ENCODE results near the gene CUL1.

The CUL1 gene

DNA sequence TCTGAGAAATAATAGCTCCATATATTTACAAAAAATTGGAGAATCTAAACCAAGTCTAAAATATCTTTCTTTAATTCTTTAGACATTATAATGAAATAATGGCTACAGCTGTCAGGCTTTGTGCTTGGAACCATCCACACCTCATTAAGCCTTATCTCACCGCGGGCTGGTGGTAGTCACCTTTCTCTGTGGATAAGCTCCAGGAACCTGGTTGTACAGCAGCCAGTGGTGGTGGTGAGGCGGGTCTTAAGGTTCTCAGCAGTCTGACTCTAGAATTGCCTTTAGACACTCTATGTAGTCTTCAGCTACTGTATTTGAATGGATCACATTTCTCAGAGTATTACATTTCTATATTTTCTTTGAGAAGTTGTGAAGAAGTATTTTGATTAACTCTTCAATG lies 34.2 kb downstream of the CUL1 start:
- Histone ChIP-seq H3K4me3 (ENCODE audit: low read depth, low read length) (no peak overlapping the region), H3K36me3 (ENCODE audit: control insufficient read depth, insufficient read depth, low read length) (peaks cover 75% of the 10 kb centered on the region), H3K9ac (ENCODE audit: low read depth, low read length) (no peak overlapping the region), H3K27ac (ENCODE audit: low read depth, low read length) (no peak overlapping the region), H3K27me3 (ENCODE audit: control insufficient read depth, insufficient read depth, low read length) (no peaks in the 10 kb centered on the region), H3K9me3 (ENCODE audit: control insufficient read depth, insufficient read depth, low read length) (no peaks in the 10 kb centered on the region), H3K4me1 (ENCODE audit: control insufficient read depth, insufficient read depth, low read length) (peaks cover under 1% of the 10 kb centered on the region; the same call in 1 of the 2 replicates)

DNA sequence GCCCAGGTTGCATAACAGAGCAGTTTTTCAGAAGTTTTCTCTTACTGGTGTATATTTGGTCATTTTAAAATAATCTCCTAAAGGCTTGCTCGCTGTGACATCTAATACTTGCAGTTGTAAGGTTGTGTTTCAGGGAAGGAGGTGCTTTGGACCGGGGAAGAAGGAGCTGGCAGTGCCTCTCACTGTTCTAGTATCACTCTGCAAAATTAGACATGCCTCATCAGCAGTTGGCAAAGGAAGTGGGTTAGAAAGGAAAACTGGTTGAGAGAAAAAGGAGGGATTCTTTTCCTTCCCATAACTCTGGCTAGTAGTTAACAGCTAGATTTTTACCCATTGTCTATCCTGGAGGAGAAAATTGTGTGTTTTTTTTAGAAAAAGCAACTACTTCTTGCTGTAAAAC lies 34.8 kb downstream of the CUL1 start:
- Histone ChIP-seq H3K9ac (ENCODE audit: low read depth, low read length) (no peak overlapping the region), H3K36me3 (ENCODE audit: control insufficient read depth, insufficient read depth, low read length) (peaks cover 81% of the 10 kb centered on the region), H3K27ac (ENCODE audit: low read depth, low read length) (no peak overlapping the region), H3K4me3 (ENCODE audit: low read depth, low read length) (no peak overlapping the region), H3K4me1 (ENCODE audit: control insufficient read depth, insufficient read depth, low read length) (no peaks in the 10 kb centered on the region), H3K27me3 (ENCODE audit: control insufficient read depth, insufficient read depth, low read length) (no peaks in the 10 kb centered on the region), H3K9me3 (ENCODE audit: control insufficient read depth, insufficient read depth, low read length) (no peaks in the 10 kb centered on the region)

DNA sequence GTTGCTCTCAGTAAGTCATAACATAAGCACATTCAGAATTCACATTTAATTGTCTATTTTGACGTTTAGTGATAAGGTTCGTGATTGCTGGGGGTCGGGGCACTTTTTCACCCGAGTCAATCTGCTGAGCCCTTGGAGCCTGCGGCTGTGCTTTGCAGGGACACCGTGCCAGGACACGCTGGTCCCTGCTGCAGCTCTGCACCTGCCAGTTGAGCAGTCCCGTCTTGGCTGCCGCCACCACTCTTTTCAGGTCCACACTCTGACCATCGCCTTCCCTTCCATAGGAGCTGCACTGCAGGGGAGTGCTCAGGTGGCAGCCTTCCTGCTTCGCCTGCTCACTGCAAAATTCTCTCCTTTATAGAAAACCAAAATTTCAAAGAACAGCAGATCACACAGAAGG lies 36.4 kb downstream of the CUL1 start:
- Histone ChIP-seq H3K4me1 (ENCODE audit: control insufficient read depth, insufficient read depth, low read length) (no peaks in the 10 kb centered on the region), H3K9ac (ENCODE audit: low read depth, low read length) (no peak overlapping the region), H3K27me3 (ENCODE audit: control insufficient read depth, insufficient read depth, low read length) (no peaks in the 10 kb centered on the region), H3K36me3 (ENCODE audit: control insufficient read depth, insufficient read depth, low read length) (peaks cover 95% of the 10 kb centered on the region), H3K9me3 (ENCODE audit: control insufficient read depth, insufficient read depth, low read length) (no peaks in the 10 kb centered on the region), H3K4me3 (ENCODE audit: low read depth, low read length) (no peak overlapping the region), H3K27ac (ENCODE audit: low read depth, low read length) (no peak overlapping the region)

DNA sequence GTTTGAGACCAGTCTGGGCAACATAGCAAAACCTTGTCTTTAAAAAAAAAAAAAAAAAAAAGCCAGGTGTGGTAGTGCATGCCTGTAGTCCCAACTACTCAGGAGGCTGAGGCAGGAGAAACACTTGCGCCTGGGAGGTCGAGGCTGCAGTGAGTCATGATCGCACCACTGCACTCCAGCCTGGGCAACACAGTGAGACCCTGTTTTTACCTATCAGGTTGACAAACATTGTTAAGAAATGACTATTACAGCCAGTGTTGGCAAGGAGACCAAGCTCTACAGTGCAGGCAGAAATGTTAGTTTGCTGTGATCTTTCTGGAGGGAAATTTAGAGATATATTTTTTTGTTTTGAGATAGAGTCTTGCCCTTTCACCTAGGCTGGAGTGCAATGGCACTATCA lies 37.3 kb downstream of the CUL1 start:
- H3K36me3 ChIP-seq (ENCODE audit: control insufficient read depth, insufficient read depth, low read length), result peaks cover 95% of the 10 kb centered on the region
- no peaks in the 10 kb centered on the region for H3K27me3 ChIP-seq (ENCODE audit: control insufficient read depth, insufficient read depth, low read length)
- H3K9me3 ChIP-seq (ENCODE audit: control insufficient read depth, insufficient read depth, low read length), result no peaks in the 10 kb centered on the region
- H3K4me3 ChIP-seq (ENCODE audit: low read depth, low read length), result no peak overlapping the region
- no peak overlapping the region for H3K27ac ChIP-seq (ENCODE audit: low read depth, low read length)
- H3K9ac ChIP-seq (ENCODE audit: low read depth, low read length), result no peak overlapping the region
- no peaks in the 10 kb centered on the region for H3K4me1 ChIP-seq (ENCODE audit: control insufficient read depth, insufficient read depth, low read length)

DNA sequence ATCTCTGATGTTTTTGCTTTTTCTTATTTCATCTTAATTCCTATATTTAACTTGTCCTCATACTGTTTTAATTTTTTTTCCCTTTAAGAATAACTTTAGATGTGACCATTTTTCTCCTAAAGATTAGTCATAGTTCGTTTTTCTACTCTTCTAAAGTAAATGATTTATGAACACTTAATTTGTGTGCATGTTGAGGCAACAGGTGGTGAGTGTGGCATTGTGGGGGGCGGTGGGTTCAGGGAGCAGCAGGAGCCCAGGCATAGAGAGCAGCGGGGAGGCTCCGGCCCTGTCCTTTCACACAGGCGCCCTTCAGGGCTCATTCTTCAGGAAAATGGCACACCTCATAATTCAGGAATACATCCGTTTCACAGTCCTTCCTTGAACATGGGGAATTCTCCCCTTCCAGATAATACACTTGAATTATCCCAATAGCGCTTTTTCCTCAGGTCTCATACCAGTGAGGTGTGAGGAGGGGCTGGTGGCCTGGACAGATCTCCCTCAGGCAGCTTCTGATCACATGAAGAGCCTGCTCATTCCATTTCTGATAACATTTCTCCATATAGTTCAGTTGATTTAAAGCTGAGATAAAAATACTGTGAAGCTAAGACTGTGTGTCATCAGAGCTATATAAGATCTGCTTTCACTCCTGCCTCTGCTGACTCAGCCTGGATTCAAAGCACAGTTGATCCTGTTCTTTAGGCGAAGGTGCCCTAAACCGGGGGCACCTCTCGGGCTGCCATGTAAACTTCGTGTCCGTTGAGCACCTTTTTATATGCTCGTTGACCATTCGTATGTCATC lies 40.2 kb downstream of the CUL1 start:
- peaks cover 73% of the 10 kb centered on the region for H3K36me3 ChIP-seq (ENCODE audit: control insufficient read depth, insufficient read depth, low read length)
- H3K27ac ChIP-seq (ENCODE audit: low read depth, low read length), result no peak overlapping the region

DNA sequence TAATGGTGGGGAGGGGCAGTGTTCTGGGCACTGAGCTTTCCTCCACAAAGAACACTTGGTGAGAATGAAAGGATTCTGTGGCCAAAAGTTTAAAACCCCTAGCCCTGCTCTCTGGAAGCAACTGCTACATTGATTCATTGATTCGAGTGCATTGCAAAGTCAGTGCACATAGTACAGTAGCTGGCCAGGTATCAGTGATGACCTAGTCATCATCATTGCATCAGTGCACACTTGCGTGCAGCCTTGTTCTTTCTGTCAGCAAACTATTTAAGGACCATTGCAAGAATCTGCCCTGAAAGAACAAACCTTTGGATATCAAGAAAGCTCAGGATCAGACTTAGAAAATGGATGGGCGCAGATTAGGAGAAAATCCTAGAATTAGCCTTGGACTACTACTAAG lies 47.4 kb downstream of the CUL1 start:
- Histone ChIP-seq H3K9me3 (ENCODE audit: control insufficient read depth, insufficient read depth, low read length) (no peaks in the 10 kb centered on the region), H3K27ac (ENCODE audit: low read depth, low read length) (peak overlapping the region; percentile 56), H3K9ac (ENCODE audit: low read depth, low read length) (no peak overlapping the region), H3K27me3 (ENCODE audit: control insufficient read depth, insufficient read depth, low read length) (no peaks in the 10 kb centered on the region), H3K4me1 (ENCODE audit: control insufficient read depth, insufficient read depth, low read length) (peaks cover 31% of the 10 kb centered on the region), H3K36me3 (ENCODE audit: control insufficient read depth, insufficient read depth, low read length) (peaks cover 20% of the 10 kb centered on the region), H3K4me3 (ENCODE audit: low read depth, low read length) (no peak overlapping the region)

More for the DNA sequence above, 40.2 kb downstream of the CUL1 start:
- Histone ChIP-seq H3K9me3 (ENCODE audit: control insufficient read depth, insufficient read depth, low read length) (no peaks in the 10 kb centered on the region), H3K4me1 (ENCODE audit: control insufficient read depth, insufficient read depth, low read length) (no peaks in the 10 kb centered on the region), H3K27me3 (ENCODE audit: control insufficient read depth, insufficient read depth, low read length) (no peaks in the 10 kb centered on the region), H3K4me3 (ENCODE audit: low read depth, low read length) (no peak overlapping the region), H3K9ac (ENCODE audit: low read depth, low read length) (no peak overlapping the region)

DNA sequence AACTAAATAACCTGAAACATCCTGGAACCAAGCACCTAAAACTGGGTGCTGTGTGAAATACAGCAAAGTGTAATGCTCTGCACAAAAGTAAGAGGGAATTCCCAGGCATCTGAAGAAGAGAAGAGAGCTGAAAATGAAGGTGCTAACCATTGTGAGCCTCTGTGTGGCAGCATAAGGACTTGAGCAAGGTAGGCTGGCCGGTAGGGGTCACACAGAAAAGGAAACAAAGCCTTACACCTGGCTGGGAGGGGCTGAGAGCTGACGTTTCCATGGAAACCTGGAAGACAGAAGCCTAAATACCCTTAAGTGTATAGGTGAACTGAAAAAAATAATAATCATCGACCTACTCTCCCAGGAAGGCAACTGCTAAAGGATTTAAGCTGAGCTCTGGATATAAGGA lies 48.6 kb downstream of the CUL1 start:
- Histone ChIP-seq H3K27me3 (ENCODE audit: control insufficient read depth, insufficient read depth, low read length) (no peaks in the 10 kb centered on the region), H3K9ac (ENCODE audit: low read depth, low read length) (no peak overlapping the region), H3K4me3 (ENCODE audit: low read depth, low read length) (no peak overlapping the region), H3K9me3 (ENCODE audit: control insufficient read depth, insufficient read depth, low read length) (no peaks in the 10 kb centered on the region), H3K4me1 (ENCODE audit: control insufficient read depth, insufficient read depth, low read length) (peaks cover 31% of the 10 kb centered on the region), H3K36me3 (ENCODE audit: control insufficient read depth, insufficient read depth, low read length) (peaks cover 18% of the 10 kb centered on the region), H3K27ac (ENCODE audit: low read depth, low read length) (peak overlapping the region; percentile 77)

DNA sequence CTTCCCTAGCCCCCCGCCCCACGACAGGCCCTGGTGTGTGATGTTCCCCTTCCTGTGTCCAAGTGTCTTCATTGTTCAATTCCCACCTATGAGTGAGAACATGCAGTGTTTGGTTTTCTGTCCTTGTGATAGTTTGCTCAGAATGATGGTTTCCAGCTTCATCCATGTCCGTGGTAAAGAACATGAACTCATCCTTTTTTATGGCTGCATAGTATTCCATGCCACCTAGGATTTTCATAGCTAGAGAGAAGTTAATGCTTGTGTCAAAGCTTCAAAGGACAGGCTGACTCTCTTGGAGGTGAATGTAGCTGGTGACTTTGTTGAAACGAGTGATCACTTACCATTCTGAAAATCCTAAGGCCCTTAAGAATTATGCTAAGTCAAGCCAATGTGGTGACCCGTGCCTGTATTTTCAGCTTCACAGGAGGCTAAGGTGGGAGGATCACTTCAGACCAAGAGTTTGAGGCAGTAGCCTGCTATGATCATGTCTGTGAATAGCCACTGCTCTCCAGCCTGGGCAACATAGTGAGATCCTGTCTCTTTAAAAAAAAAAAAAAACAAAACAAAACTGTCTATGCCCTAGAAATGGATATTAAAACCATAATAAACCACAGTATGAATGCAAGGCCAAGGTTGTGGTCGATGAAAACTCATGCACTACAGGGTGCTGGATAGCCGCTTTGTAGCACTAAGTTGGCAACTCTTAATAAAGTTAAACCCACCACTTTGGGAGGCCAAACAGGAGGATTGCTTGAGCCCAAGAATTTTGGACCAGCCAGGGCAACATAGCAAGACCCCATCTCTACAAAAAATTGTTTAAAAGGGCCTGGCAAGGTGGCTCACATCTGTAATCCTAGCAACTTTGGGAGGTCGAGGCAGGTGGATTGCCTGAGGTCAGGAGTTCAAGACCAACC lies 52.0 kb downstream of the CUL1 start:
- Histone ChIP-seq H3K4me1 (ENCODE audit: control insufficient read depth, insufficient read depth, low read length) (peaks cover 19% of the 10 kb centered on the region), H3K9ac (ENCODE audit: low read depth, low read length) (no peak overlapping the region), H3K4me3 (ENCODE audit: low read depth, low read length) (no peak overlapping the region), H3K9me3 (ENCODE audit: control insufficient read depth, insufficient read depth, low read length) (no peaks in the 10 kb centered on the region), H3K27ac (ENCODE audit: low read depth, low read length) (no peak overlapping the region), H3K36me3 (ENCODE audit: control insufficient read depth, insufficient read depth, low read length) (peaks cover 28% of the 10 kb centered on the region; the same call in 1 of the 2 replicates), H3K27me3 (ENCODE audit: control insufficient read depth, insufficient read depth, low read length) (no peaks in the 10 kb centered on the region)

DNA sequence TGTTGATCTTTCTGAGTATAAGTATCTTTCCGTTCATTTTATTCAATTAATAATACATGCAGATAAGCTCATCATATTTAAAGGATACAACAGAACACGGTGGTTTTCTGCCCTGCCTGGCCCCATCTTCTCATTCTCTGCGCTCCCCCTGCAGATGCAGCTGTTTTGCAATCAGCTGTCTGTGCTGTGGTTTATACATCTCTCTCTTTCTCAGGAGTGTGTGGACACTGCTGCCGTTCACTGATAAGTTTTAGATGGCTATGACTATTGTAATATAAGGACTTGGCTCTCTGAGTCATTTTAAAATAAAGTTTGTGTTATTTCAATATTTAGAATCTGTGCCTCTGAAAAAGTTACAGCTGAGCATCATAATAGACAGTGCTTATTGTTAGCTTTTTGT lies 54.5 kb downstream of the CUL1 start:
- Histone ChIP-seq H3K27ac (ENCODE audit: low read depth, low read length) (no peak overlapping the region), H3K4me3 (ENCODE audit: low read depth, low read length) (no peak overlapping the region), H3K36me3 (ENCODE audit: control insufficient read depth, insufficient read depth, low read length) (peaks cover 42% of the 10 kb centered on the region), H3K27me3 (ENCODE audit: control insufficient read depth, insufficient read depth, low read length) (no peaks in the 10 kb centered on the region), H3K4me1 (ENCODE audit: control insufficient read depth, insufficient read depth, low read length) (no peaks in the 10 kb centered on the region), H3K9me3 (ENCODE audit: control insufficient read depth, insufficient read depth, low read length) (no peaks in the 10 kb centered on the region), H3K9ac (ENCODE audit: low read depth, low read length) (no peak overlapping the region)

DNA sequence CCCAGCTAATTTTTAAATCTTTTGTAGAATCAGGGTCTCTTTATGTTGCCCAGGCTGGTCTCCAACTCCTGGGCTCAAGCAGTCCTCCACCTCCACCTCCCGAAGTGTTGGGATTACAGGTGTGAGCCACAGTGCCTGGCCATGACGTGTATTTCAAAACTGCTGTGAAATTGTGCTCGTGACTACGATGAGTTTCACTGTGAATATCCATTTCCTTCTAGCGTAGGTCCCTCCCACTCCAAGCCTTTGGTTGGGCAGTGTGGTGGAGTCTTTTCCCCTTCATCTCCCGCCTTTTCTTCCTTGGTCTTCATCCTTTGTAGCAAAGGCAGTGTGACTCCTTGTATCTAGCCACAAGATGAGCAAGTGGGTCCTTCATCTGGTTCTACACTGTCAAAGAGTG lies 56.2 kb downstream of the CUL1 start:
- no peak overlapping the region for H3K4me3 ChIP-seq (ENCODE audit: low read depth, low read length)
- no peak overlapping the region for H3K9ac ChIP-seq (ENCODE audit: low read depth, low read length)
- no peaks in the 10 kb centered on the region for H3K27me3 ChIP-seq (ENCODE audit: control insufficient read depth, insufficient read depth, low read length)
- no peak overlapping the region for H3K27ac ChIP-seq (ENCODE audit: low read depth, low read length)
- peaks cover 57% of the 10 kb centered on the region for H3K36me3 ChIP-seq (ENCODE audit: control insufficient read depth, insufficient read depth, low read length)
- H3K9me3 ChIP-seq (ENCODE audit: control insufficient read depth, insufficient read depth, low read length), result no peaks in the 10 kb centered on the region
- H3K4me1 ChIP-seq (ENCODE audit: control insufficient read depth, insufficient read depth, low read length), result no peaks in the 10 kb centered on the region

Data from HUES48 (cell line).